Activated CD4-positive, alpha-beta T cell treated with anti-CD3 and anti-CD28 coated beads for 1 hour (primary cell): ENCODE measurements around the gene MAPK12.

Source experiments
- DNase-seq: peaks from one replicate; pipeline ENCODE4 v3.0.0-alpha.2; 2020

MAPK12 gene

DNA sequence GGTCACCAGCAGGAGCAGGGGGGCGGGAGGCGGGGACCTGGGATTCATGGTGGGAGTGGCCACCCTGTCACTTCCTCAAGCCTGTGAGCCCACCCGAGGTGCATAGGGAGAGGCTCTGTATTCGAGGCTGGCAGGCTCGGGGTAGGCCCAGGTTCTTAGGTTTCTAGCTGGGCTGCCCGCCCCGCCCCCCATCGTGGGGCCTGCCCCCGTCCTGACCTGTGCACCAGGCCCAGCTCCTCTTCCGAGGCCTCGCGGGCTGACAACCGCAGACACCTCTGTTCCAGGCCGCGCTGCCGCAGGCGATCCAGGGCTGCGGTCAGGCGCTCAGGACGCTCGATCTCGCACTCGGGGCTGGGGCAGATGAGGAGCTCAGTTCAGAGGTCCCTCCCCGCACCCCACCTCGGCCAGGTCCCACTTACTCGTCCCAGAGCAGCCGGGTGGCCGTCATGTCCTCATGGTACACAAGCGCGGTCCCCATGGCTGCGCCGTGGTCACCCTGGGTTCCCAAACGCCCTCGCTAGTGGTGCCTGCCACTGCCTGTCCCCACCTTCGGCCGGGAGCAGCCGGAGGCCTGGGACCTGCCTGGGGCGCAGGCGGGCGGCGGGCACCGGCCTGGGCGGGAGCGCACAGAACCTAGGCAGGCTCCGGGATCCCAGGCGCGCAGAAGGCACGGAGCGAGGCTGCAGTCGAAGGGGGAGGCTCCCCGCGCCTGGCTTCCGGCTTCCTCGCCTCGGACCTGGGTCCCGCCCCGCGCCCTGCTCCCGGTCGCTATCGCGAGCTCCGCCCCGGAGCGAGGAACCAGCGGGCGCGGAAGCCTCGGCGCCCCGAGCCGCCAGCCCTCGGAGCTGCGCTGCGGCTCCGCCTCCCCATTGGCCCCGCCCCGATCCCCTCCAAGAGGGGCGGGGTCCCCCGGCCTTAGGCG lies 10.7 kb downstream of the MAPK12 start, which contains the start of gene HDAC10:
TSS of gene HDAC10 (minus strand) at position 711 of the 922 bp plus-strand sequence. CDS start at position 478, 233 bp downstream.
- DNase-seq: peak; percentile 61

DNA sequence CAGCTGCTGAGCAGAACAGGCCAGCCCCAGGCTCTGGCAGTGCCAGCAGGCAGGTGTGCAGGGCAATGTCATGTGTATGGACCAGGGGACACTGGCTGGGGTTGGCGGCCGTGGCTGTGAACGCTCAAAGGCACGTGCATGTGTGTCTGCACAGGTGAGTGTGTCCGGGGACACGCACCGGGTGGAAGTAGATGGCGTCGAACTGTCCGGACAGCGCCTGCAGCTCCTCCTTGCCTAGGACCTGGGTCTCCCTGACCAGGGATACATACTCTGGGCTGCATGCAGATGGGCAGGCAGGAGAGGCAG lies 11.3 kb downstream of the MAPK12 start:
- no peak for DNase-seq

DNA sequence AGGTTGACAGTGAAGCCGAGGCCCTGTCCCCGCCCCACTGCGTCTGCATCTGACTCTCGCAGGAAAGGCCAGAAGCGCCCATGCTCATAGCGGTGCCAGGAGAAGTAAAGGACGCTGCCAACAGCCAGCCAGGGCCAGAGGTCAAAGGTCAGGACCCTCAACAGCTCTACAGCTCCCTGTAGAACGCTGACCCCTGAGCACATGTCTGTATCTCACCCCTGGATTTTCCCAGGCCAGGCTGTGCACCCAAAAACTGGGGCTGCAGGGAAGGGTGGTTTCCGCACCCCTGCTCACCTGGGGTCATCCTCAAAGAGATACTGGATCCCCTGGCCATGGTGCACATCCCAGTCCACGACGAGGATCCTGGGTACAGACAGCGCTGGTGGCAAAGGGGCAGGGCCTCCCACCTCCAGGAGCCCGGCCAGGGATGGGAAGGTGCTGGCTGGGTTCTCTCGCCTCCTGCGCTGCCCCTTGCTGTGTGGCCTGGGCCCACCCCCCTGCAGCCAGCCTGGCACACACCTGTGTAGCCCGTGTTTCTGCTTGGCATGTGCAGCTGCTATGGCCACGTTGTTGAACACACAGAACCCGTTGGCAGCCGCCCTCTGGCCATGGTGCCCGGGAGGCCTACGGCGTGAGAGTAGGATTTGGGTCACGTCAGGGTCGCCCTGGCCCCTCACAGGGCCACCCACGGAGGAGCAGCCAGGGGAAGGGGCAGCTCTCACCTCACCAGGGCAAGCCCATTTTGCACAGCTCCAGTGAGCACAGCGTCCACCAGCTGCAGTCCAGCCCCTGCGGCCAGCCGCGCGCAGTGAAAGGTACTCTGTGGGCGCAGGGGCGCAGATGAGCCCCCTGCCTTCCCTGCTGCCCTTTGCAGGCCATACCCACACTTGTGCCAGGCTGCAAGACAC lies 11.9 kb downstream of the MAPK12 start:
- DNase-seq: no peak

DNA sequence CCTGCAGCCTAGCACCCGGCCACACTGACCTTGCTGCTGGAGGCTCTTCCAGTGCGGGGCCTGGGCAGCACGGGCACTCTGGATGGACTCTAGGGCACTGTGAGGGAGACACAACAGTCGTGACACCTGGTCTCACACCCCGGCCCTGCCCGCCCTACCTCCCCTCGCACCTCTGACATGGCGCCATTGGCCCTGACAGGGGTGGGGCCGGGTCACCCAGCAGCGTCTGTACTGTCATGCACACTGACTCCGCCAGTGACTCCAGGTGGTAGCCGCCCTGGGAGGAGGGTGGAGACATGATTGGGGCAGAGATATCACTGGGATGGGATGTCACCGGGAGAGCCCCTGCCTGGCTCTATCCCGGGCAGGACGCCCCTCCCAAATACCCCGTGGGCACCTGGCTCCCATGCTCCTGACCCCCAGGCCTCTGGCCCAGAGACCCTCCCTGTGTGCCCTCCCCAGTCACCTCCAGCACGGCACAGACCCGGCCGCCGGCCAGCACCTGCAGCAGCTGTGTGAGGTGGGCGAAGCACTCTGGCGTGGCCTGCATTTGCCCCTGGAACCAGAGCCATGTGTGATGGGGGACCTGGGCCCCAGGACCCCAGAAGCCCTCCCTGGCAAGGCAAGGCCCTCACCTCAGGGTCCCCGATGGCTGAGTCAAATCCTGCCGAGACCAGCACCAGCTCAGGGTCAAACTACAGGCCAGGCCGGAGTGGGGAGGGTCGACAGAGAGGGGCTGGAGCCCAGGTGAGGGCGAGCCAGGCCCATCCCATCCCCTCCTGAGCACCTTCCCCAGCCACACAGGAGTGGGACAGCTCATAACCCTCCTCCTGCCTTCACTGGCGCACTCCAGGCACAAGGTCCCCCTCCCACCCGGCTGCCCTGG lies 13.0 kb downstream of the MAPK12 start:
- no peak for DNase-seq

DNA sequence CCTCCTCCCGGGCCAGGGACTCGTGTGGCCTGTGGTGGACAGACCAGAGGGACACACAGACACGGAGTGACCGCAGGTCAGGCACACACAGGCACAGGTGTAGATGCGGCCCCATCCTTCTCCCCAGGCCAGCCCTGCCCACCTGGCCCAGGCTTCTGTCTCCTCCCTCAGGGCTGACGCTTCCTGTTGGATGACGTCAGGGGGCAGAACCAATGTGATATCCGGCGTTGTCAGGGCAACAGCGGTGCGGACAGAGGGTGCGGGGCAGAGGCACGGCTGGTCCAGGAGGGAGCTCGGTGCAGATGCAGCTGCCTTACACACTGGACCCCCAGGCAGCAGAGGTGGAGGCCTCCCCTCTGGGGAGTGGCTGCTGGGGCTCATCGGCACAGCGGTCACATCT lies 13.7 kb downstream of the MAPK12 start:
- DNase-seq: no peak

DNA sequence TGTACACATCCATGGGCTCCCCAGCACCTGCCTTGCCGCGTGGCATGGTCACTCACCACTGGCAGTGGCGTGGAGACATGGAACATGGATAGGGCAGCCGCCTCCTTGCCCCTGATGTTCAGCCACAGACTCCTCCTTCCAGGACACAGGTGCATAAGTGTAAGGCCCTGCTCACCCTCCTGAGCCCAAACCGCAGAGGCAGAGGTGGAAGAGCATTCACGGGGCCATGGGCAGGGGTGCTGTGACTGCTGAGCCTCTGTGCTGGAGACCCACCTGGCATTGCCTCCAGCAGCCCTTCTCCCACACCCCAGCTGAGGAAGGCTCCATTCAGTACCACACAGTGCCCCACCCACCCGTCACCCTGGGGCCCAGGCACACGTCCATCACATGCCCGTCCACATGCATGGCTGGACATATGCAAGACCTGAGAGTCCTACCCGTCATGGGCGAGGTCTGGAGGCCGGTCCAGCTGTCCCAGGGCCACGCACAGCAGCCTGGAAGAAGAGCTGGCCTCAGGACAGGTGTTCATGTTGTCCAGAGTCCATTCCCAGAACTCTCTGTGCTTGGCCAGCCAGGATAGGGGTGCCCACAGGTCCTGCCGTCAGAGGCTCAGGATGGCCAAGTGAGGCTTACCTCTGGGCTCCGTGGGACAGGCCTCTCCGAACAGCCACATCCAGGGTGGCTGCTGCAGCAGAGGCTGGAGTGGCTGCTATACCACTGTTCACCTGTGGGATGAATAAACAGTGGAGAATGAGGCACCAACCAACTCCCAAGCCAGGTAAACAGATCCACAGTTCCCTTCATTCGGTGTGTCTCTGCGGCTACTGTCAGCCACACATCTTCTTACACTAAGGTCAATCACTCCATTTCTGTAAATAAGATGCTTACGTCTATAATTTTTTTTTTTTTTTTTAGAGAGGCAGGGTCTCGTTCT lies 15.0 kb downstream of the MAPK12 start:
- no peak for DNase-seq

DNA sequence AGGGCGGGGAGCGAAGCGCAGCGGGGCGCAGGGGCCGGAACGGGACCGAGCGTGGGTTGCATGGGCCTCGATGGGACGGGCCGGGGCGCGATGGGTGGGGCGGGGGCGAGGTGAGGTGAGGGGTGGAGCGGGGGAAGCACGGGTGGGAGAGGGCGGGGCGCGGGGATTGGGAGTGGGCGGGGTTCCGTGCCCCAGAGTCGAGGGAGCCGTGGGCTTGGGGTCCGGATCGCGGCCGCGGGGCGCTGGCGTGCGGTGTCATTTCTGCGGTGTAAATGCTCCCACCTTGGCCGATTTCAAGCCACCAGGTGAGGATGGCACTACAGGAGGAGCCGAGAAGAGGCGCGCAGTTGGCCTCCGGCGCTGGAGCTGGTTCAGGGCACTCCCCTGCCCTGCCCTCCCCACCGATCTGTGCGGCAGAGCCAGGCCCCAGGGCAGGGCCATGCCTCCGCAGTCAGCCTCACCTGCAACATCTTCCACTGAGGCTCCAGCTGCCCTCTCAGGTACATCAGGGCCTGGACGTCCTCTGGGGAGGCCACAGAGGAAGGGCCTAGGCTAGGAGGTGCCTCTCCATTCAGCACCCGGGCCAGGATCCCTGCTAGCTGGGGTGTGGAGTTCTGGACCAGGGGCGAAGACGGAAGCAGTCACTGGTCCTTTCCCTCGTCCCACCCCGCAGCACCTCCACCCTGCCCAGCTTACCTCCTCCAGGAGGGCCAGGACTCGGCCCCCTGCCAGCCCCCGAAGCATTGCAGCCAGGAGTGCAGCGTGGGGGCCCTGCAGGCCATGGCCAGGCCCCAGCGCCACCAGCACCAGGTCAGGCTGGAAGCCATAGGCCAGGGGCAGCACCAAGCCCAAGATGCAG lies 16.0 kb downstream of the MAPK12 start:
- DNase-seq: no peak

DNA sequence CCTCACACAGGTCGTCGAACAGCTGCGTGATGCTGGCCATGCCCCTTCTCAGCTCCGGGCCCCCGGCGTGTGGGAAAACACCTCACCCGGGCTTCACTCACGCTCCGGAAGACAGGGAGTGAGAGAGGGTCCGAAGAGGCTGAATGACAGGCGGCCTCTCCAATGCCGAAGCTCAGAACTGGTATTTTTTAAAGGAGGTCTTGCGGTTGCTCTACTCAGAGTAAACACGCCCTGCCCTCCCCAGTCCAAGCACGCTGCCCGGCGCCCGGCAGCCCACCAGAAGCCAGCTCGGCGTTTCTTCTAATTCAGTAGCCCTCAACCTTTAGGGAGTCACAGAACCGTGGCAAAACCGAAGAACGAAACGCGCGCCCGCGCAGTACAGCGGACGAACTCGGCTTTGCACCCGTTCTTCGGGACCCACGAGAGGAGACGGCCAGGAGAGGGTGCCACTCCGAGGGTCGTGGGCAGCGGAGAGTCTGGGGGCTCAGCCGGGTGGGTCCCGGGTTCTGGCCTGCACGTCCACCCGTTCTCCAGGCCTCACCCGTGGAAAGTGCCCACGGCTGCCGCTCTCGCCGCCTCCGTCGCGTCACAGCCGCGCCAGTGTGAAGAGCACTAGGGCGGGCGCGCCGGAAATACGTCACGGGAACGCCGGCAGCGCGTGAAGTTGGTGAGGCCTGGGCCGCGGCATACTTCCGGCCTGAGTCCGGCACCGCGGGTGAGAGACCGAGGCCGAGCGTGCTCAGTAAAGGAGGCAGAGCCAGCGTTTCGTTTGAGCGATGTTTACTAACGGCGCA lies 16.9 kb downstream of the MAPK12 start, which contains the start of gene TUBGCP6:
TSS of gene TUBGCP6 (minus strand) at position 604 of the 794 bp plus-strand sequence. CDS start at position 40, 564 bp downstream.
- peak; percentile 88 for DNase-seq

DNA sequence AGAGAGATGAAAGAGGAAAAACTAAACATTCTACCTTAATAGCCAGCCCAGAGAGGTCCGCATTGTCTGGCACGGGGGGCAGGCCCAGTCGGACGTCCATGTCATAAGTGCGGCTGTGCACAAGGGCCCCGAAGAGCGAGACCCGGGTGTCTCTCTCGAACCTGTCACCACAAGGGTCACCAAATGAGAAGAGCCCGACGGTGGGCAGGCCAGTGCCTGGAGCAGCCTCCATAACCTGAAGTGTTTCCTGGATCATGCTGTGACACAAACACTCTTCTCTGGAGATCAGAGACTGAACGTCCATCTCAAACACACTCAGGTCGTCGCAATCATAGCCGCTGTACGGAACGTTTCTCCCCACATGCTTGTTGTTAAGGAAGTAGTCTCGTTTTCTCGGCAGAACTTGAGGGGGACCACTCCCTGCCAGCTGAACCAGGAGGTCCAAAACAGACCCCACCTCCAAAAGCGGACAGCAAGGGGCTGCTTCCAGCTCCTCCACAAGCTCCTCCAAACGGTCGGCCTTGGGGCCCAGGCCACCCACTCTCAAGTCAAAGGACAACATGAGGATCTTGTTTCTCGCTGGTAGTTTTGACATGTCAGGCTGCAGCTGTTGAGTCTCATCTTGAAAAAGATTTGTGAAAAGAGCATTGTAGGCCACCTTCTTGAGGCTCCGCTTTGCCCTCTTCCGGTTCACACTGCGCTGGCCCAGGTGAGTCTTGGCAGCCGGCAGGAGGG lies 17.6 kb downstream of the MAPK12 start:
- DNase-seq: no peak

DNA sequence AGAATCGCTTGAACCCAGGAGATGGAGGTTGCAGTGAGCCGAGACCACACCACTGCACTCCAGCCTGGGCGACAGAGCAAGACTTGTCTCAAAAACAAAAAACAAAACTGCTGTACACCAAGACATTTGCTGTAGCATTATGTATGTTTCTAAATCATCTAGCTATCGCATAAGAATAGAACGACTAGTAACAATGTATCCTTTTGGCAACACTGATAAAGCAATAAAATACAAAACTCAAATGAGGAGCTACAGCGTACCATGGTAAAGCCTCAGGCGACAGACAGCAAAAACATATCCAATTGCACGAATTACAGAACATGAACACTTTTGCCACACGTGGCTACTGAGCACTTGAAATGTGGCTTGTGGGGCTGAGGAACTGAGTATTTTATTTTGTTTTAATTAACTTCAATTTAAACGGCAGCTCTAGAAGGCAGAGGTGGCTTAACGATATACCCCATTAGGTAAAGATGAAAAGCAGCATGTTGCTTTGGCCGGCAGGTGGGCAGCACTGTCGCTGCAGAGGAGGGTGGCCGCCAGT lies 19.0 kb downstream of the MAPK12 start:
- DNase-seq: no peak

DNA sequence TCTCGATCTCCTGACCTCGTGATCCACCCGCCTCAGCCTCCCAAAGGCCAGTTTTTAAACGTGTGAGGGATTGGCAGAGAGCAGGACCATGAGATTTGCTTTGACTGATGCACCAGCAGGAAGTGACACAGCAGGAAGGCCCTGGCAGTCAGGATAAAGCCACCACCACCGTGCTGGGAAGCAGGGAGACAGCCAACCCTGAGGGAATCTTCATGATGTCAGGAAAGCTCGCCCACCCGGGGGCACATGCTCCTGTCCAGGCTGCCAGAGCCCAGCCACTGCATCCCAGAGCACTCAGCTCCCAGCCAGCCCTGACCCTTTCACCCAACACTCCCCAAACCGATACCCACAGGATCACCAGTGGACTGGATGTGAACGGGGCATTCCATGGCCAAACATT lies 22.7 kb downstream of the MAPK12 start:
- no peak for DNase-seq

DNA sequence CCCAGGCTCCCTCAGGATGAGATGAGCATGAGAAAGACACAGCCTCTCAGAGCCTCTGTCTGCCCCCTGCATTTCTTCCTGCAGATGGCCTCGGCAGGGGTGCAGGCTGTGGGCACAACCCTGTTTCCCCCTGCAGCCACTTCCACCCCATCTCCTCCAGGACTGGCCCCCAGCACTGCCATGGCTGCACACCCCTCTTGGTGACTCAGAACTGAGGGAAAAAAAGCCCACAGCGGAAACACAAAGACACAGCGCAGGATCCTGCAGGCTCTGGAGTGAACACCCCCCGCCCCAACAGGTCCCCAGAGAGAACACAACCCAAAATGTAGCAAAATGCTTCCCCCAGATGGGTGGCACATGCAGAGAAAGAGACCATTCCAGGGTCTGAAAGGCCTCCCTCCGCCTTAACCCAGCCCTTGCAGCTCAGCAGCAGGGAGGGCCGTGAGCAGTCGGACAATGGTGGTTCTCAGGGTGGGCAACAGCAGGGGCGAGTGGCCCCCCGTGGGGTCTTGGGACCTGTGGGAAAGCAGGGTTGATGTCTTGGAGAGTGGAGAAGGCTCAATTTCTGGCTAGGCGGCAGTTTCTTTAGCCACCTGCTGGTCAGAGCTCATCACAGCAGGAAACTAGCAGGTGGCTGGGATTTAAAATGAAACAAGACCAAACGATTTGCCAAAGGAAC lies 24.6 kb downstream of the MAPK12 start:
- DNase-seq: no peak

DNA sequence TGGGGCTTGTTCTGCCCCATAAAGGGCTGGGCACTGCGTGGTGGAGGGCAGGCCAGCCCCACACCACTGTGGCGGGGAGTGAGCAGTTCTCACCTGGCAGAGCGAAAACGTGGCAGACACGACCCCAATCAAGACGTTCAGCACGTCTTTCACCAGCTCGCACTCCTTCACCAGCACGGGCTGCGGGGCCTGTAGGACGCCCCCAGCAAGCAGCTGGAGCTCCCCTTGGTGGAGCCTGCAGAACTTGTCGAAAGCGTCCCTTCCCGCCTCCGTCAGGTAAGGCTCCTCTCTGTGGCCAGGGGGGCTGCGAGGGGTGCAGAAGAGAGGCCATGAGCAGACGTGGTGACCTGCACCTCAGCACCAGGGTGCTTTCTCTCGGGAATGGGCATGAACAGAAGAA lies 28.3 kb downstream of the MAPK12 start:
- DNase-seq: no peak

DNA sequence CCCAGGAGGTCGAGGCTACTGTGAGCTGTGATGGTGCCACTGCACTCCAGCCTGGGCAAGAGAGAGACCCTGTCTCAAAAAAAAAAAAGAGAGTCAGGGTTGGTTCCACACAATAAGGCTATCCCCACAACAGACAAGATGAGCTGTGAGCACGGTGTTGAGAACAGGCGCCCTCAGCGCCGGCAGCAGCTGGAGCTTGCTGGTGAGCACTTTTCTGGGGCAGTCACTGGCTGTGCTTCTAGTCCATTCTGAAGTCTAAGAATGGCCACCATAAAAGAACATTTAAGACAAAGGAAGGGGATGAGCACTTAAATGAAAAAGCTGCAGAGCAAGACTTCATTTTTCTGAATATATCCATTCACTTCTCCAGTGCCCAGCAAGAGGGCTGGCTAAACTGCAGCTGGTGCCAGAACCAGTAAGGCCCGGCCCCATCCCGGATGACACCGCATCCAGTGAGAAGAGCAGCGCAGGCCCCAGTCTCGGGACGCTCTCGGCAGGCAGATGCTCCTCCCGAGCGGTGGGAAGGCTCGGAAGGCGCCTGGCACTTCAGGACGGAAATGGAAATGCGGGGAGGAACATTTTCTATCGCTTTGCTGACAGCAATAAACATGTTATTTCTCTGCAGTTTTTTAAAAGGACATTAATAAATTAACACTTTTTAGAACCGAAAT lies 28.9 kb downstream of the MAPK12 start:
- DNase-seq: no peak

DNA sequence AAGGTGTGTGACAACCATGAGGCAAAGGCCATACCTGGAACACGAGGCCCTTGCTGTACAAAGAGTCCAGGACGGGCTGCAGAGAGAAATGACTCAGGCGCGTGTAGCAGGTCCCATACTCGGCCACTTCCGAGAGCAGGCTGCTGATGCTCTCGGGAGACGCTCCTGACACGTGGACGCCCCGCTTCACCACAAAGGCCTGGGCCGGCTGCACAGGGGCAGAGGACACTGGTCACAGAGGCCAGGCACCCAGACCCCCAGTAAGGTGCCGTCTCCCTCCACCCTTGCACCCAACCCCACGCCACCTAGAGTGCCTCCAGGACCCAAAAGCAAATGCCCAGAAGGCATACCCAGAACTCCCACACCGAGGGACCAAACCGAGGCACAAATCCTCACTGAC lies 32.1 kb downstream of the MAPK12 start:
- DNase-seq: no peak

DNA sequence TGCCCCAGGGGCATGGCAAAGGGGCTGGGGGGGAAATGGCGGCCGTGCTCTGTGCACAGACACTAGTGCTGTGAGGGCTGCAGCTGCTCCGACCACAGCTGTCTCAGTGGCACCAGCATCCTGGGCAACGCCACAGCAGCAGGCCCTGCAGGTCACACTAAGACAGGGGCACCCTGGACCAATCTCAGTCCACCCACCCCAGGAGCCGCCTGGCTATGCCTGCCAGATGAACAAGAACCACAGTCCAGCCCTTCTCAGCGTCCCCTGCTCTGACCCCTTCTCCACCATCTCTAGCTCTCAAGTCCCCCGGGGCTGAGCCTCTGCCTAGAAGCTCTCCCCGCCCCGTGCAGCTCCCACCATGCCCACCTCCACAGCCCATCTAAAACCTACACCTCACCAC lies 33.1 kb downstream of the MAPK12 start:
- no peak for DNase-seq

DNA sequence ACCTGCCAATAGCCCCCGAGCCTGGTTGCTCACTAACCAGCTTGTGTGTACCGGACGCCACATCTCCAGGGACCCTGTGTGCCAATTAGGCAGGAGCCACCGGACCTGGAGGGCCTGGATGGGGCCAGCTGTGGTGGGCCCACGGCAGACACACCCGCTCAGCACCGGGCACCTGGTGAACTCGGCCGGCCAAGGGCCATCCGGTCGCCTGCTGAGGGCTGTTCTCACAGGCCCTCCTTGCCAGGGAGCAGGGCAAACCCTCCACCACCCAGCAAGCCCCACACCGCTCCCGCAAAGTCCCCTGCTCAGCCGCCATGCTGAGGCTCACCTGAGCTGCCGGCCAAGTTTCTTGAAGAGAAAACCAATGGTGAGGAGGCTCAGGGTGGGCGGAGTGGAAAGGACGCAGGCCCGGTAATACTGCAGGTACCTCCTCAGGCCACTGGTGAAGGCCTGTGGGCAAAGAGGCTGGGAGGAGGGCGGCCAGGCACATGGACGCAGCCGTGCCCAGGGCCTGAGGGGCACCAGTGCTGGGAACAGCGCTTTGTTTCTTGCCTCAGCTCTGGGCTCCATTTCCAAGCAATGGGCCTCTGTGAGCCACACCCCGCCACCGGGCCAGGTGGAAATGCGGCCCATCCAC lies 33.8 kb downstream of the MAPK12 start:
- DNase-seq: no peak
